Stomach (tissue), 4 donors: Measurements from ENCODE around the gene LRFN3.

Experiments used
- EP300 ChIP-seq: sonication (generic); formaldehyde crosslinking; IDR thresholded peaks from one replicate; pipeline ENCODE4 v1.6.1; 2017; ENCODE audit warnings: antibody characterized with exemption
- POLR2A ChIP-seq, 4 donors: fragments of 450-650 bp; IDR thresholded peaks; one replicate each; pipeline ENCODE4 v1.6.1; 2016; ENCODE audit warnings: antibody characterized with exemption in 4 of 4, control low read depth in 2 of 4, mild to moderate bottlenecking in 1 of 4, moderate library complexity in 1 of 4
- POLR2AphosphoS5 ChIP-seq, 3 donors: sonication (generic); formaldehyde crosslinking; IDR thresholded peaks; one replicate each; pipeline ENCODE4 v1.6.1; 2016; ENCODE audit warnings: antibody characterized with exemption in 3 of 3
- TF ChIP-seq, protein P1 (sequence below), 7 experiments: fragments of 450-650 bp in 4 of 7; fragments of 200-600 bp in 3 of 7; sonication (generic) in 3 of 7; IDR thresholded peaks; one replicate each; pipeline ENCODE4 v1.5.1; 2016 to 2019; ENCODE audit warnings: antibody characterized with exemption in 7 of 7, control low read depth in 2 of 7, mild to moderate bottlenecking in 1 of 7

DNA sequence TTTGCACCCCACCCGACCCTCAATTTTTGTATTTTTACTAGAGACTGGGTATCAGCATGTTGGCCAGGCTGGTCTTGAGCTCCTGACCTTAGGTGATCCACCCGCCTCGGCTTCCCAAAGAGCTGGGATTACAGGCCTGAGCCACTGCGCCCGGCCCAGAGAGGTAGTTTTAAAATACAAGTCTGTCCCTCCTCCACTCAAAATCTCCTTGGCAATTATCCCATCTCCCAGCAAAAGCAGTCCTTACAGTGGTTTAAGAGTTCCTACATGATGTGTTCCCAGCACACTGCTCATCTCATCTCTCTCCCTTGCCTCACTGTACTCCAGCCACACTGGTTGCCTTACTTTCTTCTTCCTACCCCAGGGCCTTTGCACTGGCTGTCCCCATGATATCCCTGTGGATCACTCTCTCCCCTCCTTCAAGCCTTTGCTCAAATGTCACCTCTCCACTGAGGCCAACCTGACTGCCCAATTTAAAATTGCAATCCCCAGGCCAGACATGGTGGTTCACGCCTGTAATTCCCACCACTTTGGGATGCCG, 24.3 kb downstream of the LRFN3 start:
- TF ChIP-seq, protein P1, sequence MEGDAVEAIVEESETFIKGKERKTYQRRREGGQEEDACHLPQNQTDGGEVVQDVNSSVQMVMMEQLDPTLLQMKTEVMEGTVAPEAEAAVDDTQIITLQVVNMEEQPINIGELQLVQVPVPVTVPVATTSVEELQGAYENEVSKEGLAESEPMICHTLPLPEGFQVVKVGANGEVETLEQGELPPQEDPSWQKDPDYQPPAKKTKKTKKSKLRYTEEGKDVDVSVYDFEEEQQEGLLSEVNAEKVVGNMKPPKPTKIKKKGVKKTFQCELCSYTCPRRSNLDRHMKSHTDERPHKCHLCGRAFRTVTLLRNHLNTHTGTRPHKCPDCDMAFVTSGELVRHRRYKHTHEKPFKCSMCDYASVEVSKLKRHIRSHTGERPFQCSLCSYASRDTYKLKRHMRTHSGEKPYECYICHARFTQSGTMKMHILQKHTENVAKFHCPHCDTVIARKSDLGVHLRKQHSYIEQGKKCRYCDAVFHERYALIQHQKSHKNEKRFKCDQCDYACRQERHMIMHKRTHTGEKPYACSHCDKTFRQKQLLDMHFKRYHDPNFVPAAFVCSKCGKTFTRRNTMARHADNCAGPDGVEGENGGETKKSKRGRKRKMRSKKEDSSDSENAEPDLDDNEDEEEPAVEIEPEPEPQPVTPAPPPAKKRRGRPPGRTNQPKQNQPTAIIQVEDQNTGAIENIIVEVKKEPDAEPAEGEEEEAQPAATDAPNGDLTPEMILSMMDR (IDR thresholded peaks at IDR 0.05), result no peak
- TF ChIP-seq POLR2A (IDR thresholded peaks at IDR 0.05), result no peak
- TF ChIP-seq EP300, result no peak
- no peak for TF ChIP-seq POLR2AphosphoS5 (IDR thresholded peaks at IDR 0.05)
